ENCODE measurements around the gene TMPRSS9. TPM values are rescaled to one million over a fixed set of nuclear protein-coding genes. Genes with fewer than 3 reads are reported as not detected.

TMPRSS9 gene
- total and polyA plus RNA-seq, 2 of the 13 experiments (the other 11 are each of a cell fraction or from before 2014, with no cell fraction given): 2.5 to 5.2 TPM

- TF ChIP-seq ZNF710 (CRISPR knock-in tag; IDR thresholded peaks at IDR 0.05; ENCODE audit: borderline replicate concordance) (peak; percentile 88), KDM3A (CRISPR knock-in tag; IDR thresholded peaks at IDR 0.05; ENCODE audit: low read depth) (peak; percentile 94; the same call in 1 of the 2 replicates), ZBTB44 (CRISPR knock-in tag; IDR thresholded peaks at IDR 0.05) (no peak), ZNF549 (CRISPR knock-in tag; IDR thresholded peaks at IDR 0.05) (no peak), GATA4 (IDR thresholded peaks at IDR 0.05; ENCODE audit: borderline replicate concordance, low read depth) (no peak), ZNF674 (CRISPR knock-in tag; IDR thresholded peaks at IDR 0.05; ENCODE audit: low read depth) (no peak), ZNF317 (CRISPR knock-in tag; IDR thresholded peaks at IDR 0.05) (peak; percentile 82), BCL6 (CRISPR knock-in tag; IDR thresholded peaks at IDR 0.05) (peak; percentile 55), MTA3 (CRISPR knock-in tag; IDR thresholded peaks at IDR 0.05) (no peak), TIGD3 (CRISPR knock-in tag; IDR thresholded peaks at IDR 0.05; ENCODE audit: borderline replicate concordance) (no peak), SNAPC2 (CRISPR knock-in tag; IDR thresholded peaks at IDR 0.05) (0 out of 2 replicates have a peak, but pooled peaks have one; percentile 70), ZNF615 (CRISPR knock-in tag; IDR thresholded peaks at IDR 0.05; ENCODE audit: borderline replicate concordance) (peak; percentile 96), ESRRA (CRISPR knock-in tag; IDR thresholded peaks at IDR 0.05; ENCODE audit: low read depth) (peak; percentile 68; the same call in 1 of the 2 replicates), ZSCAN29 (CRISPR knock-in tag; conservative IDR thresholded peaks at IDR 0.05) (peak; percentile 79), ZNF652 (CRISPR knock-in tag; IDR thresholded peaks at IDR 0.05; ENCODE audit: borderline replicate concordance, low read depth) (no peak), CREB3 (CRISPR knock-in tag; IDR thresholded peaks at IDR 0.05) (0 out of 2 replicates have a peak, but pooled peaks have one; percentile 68), NFKB2 (CRISPR knock-in tag; IDR thresholded peaks at IDR 0.05; ENCODE audit: borderline replicate concordance) (peak; percentile 74; the same call in 1 of the 2 replicates), ZNF12 (CRISPR knock-in tag; IDR thresholded peaks at IDR 0.05) (peak; percentile 63; the same call in 1 of the 2 replicates), REST (IDR thresholded peaks at IDR 0.05; ENCODE audit: borderline replicate concordance in 1 of 2, low read depth in 1 of 2, low read length in 2 of 2) (peak in 1 of 2 experiments; percentile 66; a peak in 1 of 4 replicates)
Observed at GRCh38 chr19:2462635-2463421, 102.8 kb downstream of the TMPRSS9 start (continued).
